SK-N-SH (cell line): ENCODE data around the gene MCUB. TPM values are rescaled to one million over a fixed set of nuclear protein-coding genes. Genes with fewer than 3 reads are reported as not detected.

ENCODE experiments used
- CTCF ChIA-PET: fragments of 300-600, 350-600 bp; formaldehyde crosslinking; extraction: SDS; loops from one replicate; lab custom pipeline; 2021; lab: Yijun Ruan, JAX
- POLR2A ChIA-PET: fragments of 350-600 bp; sonication (Branson Sonifier 250); formaldehyde crosslinking; extraction: SDS; loops from one replicate; lab custom pipeline; 2020; ENCODE audit warnings: antibody characterized with exemption, inconsistent platforms; lab: Yijun Ruan, JAX
- DNase-seq: peaks from one replicate; pipeline ENCODE4 v3.0.0; 2012
- H2AFZ ChIP-seq: fragments of 200-600 bp; sonication (generic); 2 replicates; pipeline ENCODE4 v1.8.1; 2016; ENCODE audit warnings: antibody characterized with exemption, mild to moderate bottlenecking, low read depth
- H3F3A ChIP-seq: fragments of 200-600 bp; sonication (generic); replicated peaks from 2 replicates; pipeline ENCODE3; 2016; ENCODE audit warnings: antibody characterized with exemption, mild to moderate bottlenecking; ENCODE audit not compliant: insufficient read depth
- H3K27ac ChIP-seq, 2 experiments: fragments of 200-500 bp in 1 of 2; fragments of 200-600 bp in 1 of 2; sonication (Bioruptor generic) in 1 of 2; sonication (generic), shearing (Covaris generic) in 1 of 2; 2 replicates each; pipeline versions ENCODE4 v1.5.1 to v1.6.1; 2014 to 2016; ENCODE audit warnings: low read depth in 2 of 2, inconsistent platforms in 1 of 2, low read length in 1 of 2, mild to moderate bottlenecking in 1 of 2, mixed read lengths in 1 of 2
- H3K27me3 ChIP-seq: fragments of 200-600 bp; sonication (generic), shearing (Covaris generic); 2 replicates; pipeline ENCODE4 v1.6.1; 2016; ENCODE audit warnings: mixed run types; ENCODE audit not compliant: insufficient read depth
- H3K36me3 ChIP-seq, 2 experiments: fragments of 200-500 bp in 1 of 2; fragments of 200-600 bp in 1 of 2; sonication (Bioruptor generic) in 1 of 2; sonication (generic) in 1 of 2; replicated peaks in 1 of 2; 2 replicates each; pipeline versions ENCODE3 to v1.5.1; 2014 to 2016; ENCODE audit warnings: low read length in 1 of 2, mild to moderate bottlenecking in 1 of 2; ENCODE audit not compliant: insufficient read depth in 2 of 2, control insufficient read depth in 1 of 2
- H3K4me1 ChIP-seq, 2 experiments: fragments of 200-500 bp in 1 of 2; fragments of 200-600 bp in 1 of 2; sonication (Bioruptor generic) in 1 of 2; sonication (generic), shearing (Covaris generic) in 1 of 2; 2 replicates each; pipeline versions ENCODE4 v1.5.1 to v1.6.1; 2014 to 2016; ENCODE audit warnings: low read depth in 1 of 2, low read length in 1 of 2, mixed run types in 1 of 2; ENCODE audit not compliant: insufficient read depth in 2 of 2, control insufficient read depth in 1 of 2
- H3K4me2 ChIP-seq: fragments of 200-600 bp; sonication (generic), shearing (Covaris generic); 2 replicates; pipeline ENCODE4 v1.6.1; 2017; ENCODE audit warnings: mixed run types
- H3K4me3 ChIP-seq, 2 experiments: fragments of 200-500 bp in 1 of 2; fragments of 200-600 bp in 1 of 2; sonication (Bioruptor generic) in 1 of 2; sonication (generic), shearing (Covaris generic) in 1 of 2; 2 replicates each; pipeline versions ENCODE4 v1.5.1 to v1.8.1; 2014 to 2016; ENCODE audit warnings: low read depth in 2 of 2, inconsistent platforms in 1 of 2, low read length in 1 of 2, mild to moderate bottlenecking in 1 of 2, mixed read lengths in 1 of 2, moderate library complexity in 1 of 2
- H3K79me2 ChIP-seq: fragments of 200-600 bp; sonication (generic); 2 replicates; pipeline ENCODE4 v1.8.1; 2017; ENCODE audit warnings: mild to moderate bottlenecking; ENCODE audit not compliant: insufficient read depth
- H3K9ac ChIP-seq: fragments of 200-600 bp; sonication (generic); 2 replicates; pipeline ENCODE4 v1.6.1; 2017; ENCODE audit warnings: mixed run types
- H3K9me2 ChIP-seq: fragments of 200-600 bp; sonication (generic); 2 replicates; pipeline ENCODE4 v1.6.1; 2017; ENCODE audit warnings: mixed run types
- H3K9me3 ChIP-seq: fragments of 200-600 bp; sonication (generic); 2 replicates; pipeline ENCODE4 v1.6.1; 2017; ENCODE audit warnings: mixed run types, mild to moderate bottlenecking, moderate library complexity
- H4K20me1 ChIP-seq: fragments of 200-600 bp; sonication (generic); 2 replicates; pipeline ENCODE4 v1.6.1; 2017; ENCODE audit warnings: mild to moderate bottlenecking, mixed run types; ENCODE audit not compliant: insufficient read depth
- ELF1 ChIP-seq: IDR thresholded peaks from 2 replicates; pipeline ENCODE4 v1.4.0; 2012
- GATA2 ChIP-seq: sonication (generic); formaldehyde crosslinking; IDR thresholded peaks from 2 replicates; pipeline ENCODE4 v1.5.0; 2020; ENCODE audit warnings: mild to moderate bottlenecking, missing genetic modification reagents
- IRF3 ChIP-seq: fragments of 150-350 bp; IDR thresholded peaks from 2 replicates; pipeline ENCODE4 v1.6.1; 2016; ENCODE audit warnings: mild to moderate bottlenecking, low read depth, low read length
- PBX3 ChIP-seq: IDR thresholded peaks from 2 replicates; pipeline ENCODE4; 2012
- POLR2AphosphoS5 ChIP-seq: IDR thresholded peaks from 2 replicates; pipeline ENCODE4 v1.6.1; 2012; ENCODE audit warnings: low read depth, low read length
- SIN3A ChIP-seq: IDR thresholded peaks from 2 replicates; pipeline ENCODE4 v1.6.1; 2012; ENCODE audit warnings: low read depth, mild to moderate bottlenecking, low read length, moderate library complexity, borderline replicate concordance
- TAF1 ChIP-seq: IDR thresholded peaks from 2 replicates; pipeline ENCODE4 v1.6.1; 2012; ENCODE audit warnings: low read depth, mild to moderate bottlenecking, low read length, moderate library complexity, borderline replicate concordance
- USF1 ChIP-seq: IDR thresholded peaks from 2 replicates; pipeline ENCODE4 v1.4.0; 2012; ENCODE audit warnings: low read depth, borderline replicate concordance
- YY1 ChIP-seq: IDR thresholded peaks from 2 replicates; pipeline ENCODE4 v1.4.0; 2012; ENCODE audit warnings: low read depth, mild to moderate bottlenecking
- ZBTB33 ChIP-seq: IDR thresholded peaks from 2 replicates; pipeline ENCODE4 v1.4.0; 2012; ENCODE audit warnings: low read depth, borderline replicate concordance
- WGBS: methylation state at CpG from one replicate; pipeline ENCODE4 v1.1.6; 2017; ENCODE audit warnings: low lambda C conversion rate; 5-methylcytosine and 5-hydroxymethylcytosine counted together
- polyA plus RNA-seq, 3 experiments: library from polyadenylated mRNA; depleted of rRNA; stranded (reverse); fragments of >200 nt; gene quantifications; 2 replicates each; pipeline ENCODE4 v1.2.3, GENCODE V29; 2012
- TF ChIP-seq, protein P1 (sequence below): IDR thresholded peaks from 2 replicates; pipeline ENCODE4 v1.6.1; 2012; ENCODE audit warnings: mild to moderate bottlenecking, low read depth, low read length, moderate library complexity
- TF ChIP-seq, protein P2 (sequence below): fragments of 150-350 bp; IDR thresholded peaks from 2 replicates; pipeline ENCODE4 v1.6.1; 2017; ENCODE audit warnings: antibody characterized with exemption, low read length, low read depth, borderline replicate concordance
- TF ChIP-seq, protein P3 (sequence below): IDR thresholded peaks from 2 replicates; pipeline ENCODE4 v1.4.0; 2012; ENCODE audit warnings: low read depth

MCUB gene
- polyA plus RNA-seq, 1 of the 3 experiments (the other 2 are of a cell fraction): 39.3 TPM

- POLR2A ChIA-PET: no interaction called here
- 81% methylated on average over 2 of the region's 2 CpGs for WGBS
- DNase-seq: no peak
These were observed 148.4 kb downstream of the MCUB start for GRCh38 chr4:109708435-109708834.

More at GRCh38 chr4:109708435-109708834, 148.4 kb downstream of the MCUB start:
- H3K9me2 ChIP-seq: no peaks in the 10 kb centered on the region
- H4K20me1 ChIP-seq: no peaks in the 10 kb centered on the region
- H3K9ac ChIP-seq: no peak overlapping the region
- H3K27me3 ChIP-seq: no peaks in the 10 kb centered on the region
- H3K79me2 ChIP-seq: no peaks in the 10 kb centered on the region
- H2AFZ ChIP-seq: no peak overlapping the region
- no peak overlapping the region for H3K4me3 ChIP-seq
- TF ChIP-seq ELF1: no peak
- TF ChIP-seq, protein P1, sequence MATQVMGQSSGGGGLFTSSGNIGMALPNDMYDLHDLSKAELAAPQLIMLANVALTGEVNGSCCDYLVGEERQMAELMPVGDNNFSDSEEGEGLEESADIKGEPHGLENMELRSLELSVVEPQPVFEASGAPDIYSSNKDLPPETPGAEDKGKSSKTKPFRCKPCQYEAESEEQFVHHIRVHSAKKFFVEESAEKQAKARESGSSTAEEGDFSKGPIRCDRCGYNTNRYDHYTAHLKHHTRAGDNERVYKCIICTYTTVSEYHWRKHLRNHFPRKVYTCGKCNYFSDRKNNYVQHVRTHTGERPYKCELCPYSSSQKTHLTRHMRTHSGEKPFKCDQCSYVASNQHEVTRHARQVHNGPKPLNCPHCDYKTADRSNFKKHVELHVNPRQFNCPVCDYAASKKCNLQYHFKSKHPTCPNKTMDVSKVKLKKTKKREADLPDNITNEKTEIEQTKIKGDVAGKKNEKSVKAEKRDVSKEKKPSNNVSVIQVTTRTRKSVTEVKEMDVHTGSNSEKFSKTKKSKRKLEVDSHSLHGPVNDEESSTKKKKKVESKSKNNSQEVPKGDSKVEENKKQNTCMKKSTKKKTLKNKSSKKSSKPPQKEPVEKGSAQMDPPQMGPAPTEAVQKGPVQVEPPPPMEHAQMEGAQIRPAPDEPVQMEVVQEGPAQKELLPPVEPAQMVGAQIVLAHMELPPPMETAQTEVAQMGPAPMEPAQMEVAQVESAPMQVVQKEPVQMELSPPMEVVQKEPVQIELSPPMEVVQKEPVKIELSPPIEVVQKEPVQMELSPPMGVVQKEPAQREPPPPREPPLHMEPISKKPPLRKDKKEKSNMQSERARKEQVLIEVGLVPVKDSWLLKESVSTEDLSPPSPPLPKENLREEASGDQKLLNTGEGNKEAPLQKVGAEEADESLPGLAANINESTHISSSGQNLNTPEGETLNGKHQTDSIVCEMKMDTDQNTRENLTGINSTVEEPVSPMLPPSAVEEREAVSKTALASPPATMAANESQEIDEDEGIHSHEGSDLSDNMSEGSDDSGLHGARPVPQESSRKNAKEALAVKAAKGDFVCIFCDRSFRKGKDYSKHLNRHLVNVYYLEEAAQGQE: no peak
- TF ChIP-seq IRF3: no peak
- TF ChIP-seq, protein P2, sequence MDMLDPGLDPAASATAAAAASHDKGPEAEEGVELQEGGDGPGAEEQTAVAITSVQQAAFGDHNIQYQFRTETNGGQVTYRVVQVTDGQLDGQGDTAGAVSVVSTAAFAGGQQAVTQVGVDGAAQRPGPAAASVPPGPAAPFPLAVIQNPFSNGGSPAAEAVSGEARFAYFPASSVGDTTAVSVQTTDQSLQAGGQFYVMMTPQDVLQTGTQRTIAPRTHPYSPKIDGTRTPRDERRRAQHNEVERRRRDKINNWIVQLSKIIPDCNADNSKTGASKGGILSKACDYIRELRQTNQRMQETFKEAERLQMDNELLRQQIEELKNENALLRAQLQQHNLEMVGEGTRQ: no peak
- TF ChIP-seq, protein P3, sequence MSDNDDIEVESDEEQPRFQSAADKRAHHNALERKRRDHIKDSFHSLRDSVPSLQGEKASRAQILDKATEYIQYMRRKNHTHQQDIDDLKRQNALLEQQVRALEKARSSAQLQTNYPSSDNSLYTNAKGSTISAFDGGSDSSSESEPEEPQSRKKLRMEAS: no peak
- TF ChIP-seq YY1: no peak
- no peak for TF ChIP-seq POLR2AphosphoS5
- no peak for TF ChIP-seq SIN3A
- no peak for TF ChIP-seq USF1
- TF ChIP-seq ZBTB33: no peak
- no peak for TF ChIP-seq TAF1
- TF ChIP-seq PBX3: no peak
- TF ChIP-seq GATA2: no peak
- no peak overlapping the region for H3K4me2 ChIP-seq
- no peak overlapping the region for H3K27ac ChIP-seq
- no peaks in the 10 kb centered on the region for H3K9me3 ChIP-seq
- CTCF ChIA-PET: no interaction called here
- H3K4me1 ChIP-seq: peaks cover 0 to 8% of the 10 kb centered on the region in 2 experiments; a peak in 2 of 4 replicates
- peaks cover 5 to 13% of the 10 kb centered on the region in 2 experiments for H3K36me3 ChIP-seq
- peaks cover 20% of the 10 kb centered on the region for H3F3A ChIP-seq
